K562 (cell line): ENCODE measurements around the gene PDE1C.

Source experiments
- ESRRA ChIP-seq: fragments of 450-650 bp; IDR thresholded peaks from 2 replicates; pipeline ENCODE4 v1.6.1; 2014; ENCODE audit warnings: low read depth, mild to moderate bottlenecking, moderate library complexity, borderline replicate concordance
- HMGXB4 ChIP-seq: sonication (generic); formaldehyde crosslinking; IDR thresholded peaks from 2 replicates; pipeline ENCODE4 v1.8.1; 2023; ENCODE audit warnings: mild to moderate bottlenecking, missing genetic modification reagents
- MTF1 ChIP-seq: fragments of 250-450 bp; sonication (Bioruptor Pico); IDR thresholded peaks from 2 replicates; pipeline ENCODE4 v1.9.0; 2021; ENCODE audit warnings: moderate library complexity, mild to moderate bottlenecking, inconsistent platforms, borderline replicate concordance
- NFYB ChIP-seq: IDR thresholded peaks from 2 replicates; pipeline ENCODE4 v1.6.1; 2011; ENCODE audit warnings: mild to moderate bottlenecking, moderate library complexity; ENCODE audit not compliant: insufficient read length; ENCODE audit errors: extremely low read depth
- PHB2 ChIP-seq: fragments of 450-650 bp; IDR thresholded peaks from 2 replicates; pipeline ENCODE4 v1.6.1; 2017; ENCODE audit warnings: low read depth
- POLR2AphosphoS5 ChIP-seq: IDR thresholded peaks from 2 replicates; pipeline ENCODE4 v1.6.1; 2011; ENCODE audit warnings: mild to moderate bottlenecking, low read depth, low read length, moderate library complexity; ENCODE audit not compliant: control insufficient read depth, insufficient read depth
- SMARCE1 ChIP-seq: fragments of 450-650 bp; IDR thresholded peaks from 2 replicates; pipeline ENCODE4 v1.7.1; 2016; ENCODE audit warnings: mild to moderate bottlenecking
- TF ChIP-seq, protein P1 (sequence below): fragments of 250-450 bp; sonication (Bioruptor Pico); IDR thresholded peaks from 2 replicates; pipeline ENCODE4 v1.5.1; 2021; ENCODE audit warnings: mild to moderate bottlenecking
- TF ChIP-seq, protein P2 (sequence below): fragments of 200-400 bp; formaldehyde crosslinking; IDR thresholded peaks from 2 replicates; pipeline ENCODE4 v1.6.1; 2017; ENCODE audit warnings: mild to moderate bottlenecking, low read depth, low read length, moderate library complexity

GRCh38 chr7:31997423-31997822, 72.8 kb downstream of the PDE1C start:
- no peak for TF ChIP-seq SMARCE1
- no peak for TF ChIP-seq MTF1 (CRISPR knock-in tag)
- no peak for TF ChIP-seq ESRRA
- TF ChIP-seq NFYB = no peak
- TF ChIP-seq, protein P1, sequence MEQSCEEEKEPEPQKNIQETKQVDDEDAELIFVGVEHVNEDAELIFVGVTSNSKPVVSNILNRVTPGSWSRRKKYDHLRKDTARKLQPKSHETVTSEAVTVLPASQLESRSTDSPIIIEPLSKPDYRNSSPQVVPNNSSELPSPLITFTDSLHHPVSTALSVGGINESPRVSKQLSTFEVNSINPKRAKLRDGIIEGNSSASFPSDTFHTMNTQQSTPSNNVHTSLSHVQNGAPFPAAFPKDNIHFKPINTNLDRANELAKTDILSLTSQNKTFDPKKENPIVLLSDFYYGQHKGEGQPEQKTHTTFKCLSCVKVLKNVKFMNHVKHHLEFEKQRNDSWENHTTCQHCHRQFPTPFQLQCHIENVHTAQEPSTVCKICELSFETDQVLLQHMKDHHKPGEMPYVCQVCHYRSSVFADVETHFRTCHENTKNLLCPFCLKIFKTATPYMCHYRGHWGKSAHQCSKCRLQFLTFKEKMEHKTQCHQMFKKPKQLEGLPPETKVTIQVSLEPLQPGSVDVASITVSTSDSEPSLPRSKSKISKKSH = no peak
- TF ChIP-seq, protein P2, sequence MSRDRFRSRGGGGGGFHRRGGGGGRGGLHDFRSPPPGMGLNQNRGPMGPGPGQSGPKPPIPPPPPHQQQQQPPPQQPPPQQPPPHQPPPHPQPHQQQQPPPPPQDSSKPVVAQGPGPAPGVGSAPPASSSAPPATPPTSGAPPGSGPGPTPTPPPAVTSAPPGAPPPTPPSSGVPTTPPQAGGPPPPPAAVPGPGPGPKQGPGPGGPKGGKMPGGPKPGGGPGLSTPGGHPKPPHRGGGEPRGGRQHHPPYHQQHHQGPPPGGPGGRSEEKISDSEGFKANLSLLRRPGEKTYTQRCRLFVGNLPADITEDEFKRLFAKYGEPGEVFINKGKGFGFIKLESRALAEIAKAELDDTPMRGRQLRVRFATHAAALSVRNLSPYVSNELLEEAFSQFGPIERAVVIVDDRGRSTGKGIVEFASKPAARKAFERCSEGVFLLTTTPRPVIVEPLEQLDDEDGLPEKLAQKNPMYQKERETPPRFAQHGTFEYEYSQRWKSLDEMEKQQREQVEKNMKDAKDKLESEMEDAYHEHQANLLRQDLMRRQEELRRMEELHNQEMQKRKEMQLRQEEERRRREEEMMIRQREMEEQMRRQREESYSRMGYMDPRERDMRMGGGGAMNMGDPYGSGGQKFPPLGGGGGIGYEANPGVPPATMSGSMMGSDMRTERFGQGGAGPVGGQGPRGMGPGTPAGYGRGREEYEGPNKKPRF = no peak
- TF ChIP-seq PHB2 = no peak
- TF ChIP-seq HMGXB4 (CRISPR knock-in tag) = no peak
- TF ChIP-seq POLR2AphosphoS5 = no peak
